ENCODE results near the gene PI4KA.
"Not testable (repeated sequence)": the region's sequence is repeated elsewhere in the genome, so short reads cannot be mapped to it uniquely, and the experiment has no call there.

The PI4KA gene

DNA sequence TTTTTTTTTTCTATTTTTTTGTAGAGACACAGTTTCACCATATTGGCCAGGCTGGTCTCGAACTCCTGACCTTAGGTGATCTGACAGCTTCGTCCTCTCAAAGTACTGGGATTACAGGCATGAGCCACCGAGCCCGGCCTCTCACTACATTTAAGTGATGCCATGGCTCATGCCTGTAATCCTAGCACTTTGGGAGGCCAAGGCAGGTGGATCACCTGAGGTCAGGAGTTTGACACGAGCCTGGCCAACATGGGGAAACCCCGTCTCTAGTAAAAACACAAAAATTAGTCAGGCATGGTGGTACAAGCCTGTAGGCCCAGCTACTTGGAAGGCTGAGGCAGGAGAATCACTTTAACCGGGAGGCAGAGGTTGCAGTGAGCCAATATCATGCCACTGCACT, 165.7 kb downstream of the PI4KA start:
- DNase-seq (ENCODE audit: low read depth, low spot score); H3K4me3 ChIP-seq (ENCODE audit: low read length): not testable (repeated sequence)

DNA sequence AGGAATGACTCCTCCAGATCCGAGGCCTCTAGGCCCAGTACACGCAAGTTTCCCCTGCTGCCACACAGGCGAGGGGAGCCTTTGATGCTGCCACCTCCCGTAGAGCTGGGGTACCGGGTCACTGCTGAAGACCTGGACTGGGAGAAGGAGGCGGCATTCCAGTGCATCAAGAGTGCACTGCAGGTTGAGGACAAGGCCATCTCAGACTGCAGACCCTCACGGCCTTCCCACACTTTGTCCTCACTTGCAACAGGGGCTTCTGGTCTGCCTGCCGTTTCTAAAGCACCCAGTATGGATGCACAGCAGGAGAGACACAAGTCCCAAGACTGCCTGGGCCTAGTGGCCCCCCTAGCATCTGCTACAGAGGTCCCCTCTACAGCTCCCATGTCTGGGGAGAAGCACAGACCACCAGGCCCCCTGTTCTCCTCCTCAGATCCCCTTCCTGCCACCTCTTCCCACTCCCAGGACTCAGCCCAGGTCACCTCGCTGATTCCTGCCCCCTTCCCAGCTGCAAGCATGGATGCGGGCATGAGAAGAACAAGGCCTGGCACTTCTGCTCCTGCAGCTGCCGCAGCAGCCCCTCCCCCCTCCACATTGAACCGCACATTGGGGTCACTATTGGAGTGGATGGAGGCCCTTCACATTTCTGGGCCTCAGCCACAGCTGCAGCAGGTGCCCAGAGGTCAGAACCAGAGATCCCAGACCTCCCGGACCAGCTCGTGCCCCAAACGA, 167.9 kb downstream of the PI4KA start:
- not testable (repeated sequence) for DNase-seq (ENCODE audit: low read depth, low spot score); H3K4me3 ChIP-seq (ENCODE audit: low read length)

DNA sequence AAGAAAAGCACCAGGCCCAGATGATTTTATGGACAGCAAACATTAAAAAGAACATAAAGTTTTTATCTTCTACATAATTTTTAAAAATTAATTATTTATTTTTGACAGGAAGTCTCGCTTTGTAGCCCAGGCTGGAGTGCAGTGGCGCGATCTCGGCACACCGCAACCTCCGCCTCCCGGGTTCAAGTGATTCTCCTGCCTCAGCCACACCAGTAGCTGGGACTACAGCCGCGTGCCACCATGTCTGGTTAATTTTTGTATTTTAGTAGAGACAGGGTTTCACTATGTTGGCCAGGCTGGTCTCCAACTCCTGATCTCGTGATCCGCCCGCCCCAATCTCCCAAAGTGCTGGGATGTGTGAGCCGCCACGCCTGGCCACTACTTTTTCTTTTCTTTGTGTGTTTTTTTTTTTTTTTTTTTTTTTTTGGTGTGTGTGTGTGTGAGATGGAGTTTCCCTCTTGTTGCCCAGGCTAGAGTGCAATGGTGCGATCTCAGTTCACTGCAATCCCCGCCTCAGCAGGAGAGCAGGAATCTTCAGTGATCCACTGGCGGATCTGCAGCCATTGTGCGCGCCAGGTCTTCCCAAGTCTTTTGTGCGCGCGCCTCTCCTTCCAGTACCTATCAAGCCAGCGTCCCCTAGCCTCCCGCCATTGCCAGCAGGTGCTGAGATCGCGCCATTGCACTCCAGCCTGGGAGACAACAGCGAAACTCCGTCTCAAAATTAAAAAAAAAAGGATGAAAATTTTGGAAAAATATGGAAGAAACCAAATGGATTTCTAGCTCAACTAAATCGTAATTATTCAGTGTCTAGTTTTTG, 171.0 kb downstream of the PI4KA start:
- not testable (repeated sequence) for DNase-seq (ENCODE audit: low read depth, low spot score)

DNA sequence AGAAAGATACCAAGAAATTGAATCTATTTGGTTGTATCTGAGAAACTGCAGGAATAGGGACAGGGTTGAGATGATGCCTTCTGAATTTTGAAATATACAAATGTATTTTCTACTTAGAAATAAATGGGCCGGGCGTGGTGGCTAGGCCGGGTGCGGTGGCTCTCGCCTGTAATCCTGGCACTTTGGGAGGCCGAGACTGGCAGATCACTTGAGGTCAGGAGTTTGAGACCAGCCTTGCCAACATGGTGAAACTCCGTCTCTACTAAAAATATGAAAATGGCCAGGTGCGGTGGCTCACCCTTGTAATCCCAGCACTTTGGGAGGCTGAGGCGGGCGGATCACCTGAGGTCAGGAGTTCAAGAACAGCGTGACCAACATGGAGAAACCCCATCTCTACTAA, 172.8 kb downstream of the PI4KA start:
- H3K4me3 ChIP-seq (ENCODE audit: low read length); DNase-seq (ENCODE audit: low read depth, low spot score): not testable (repeated sequence)

More for the DNA sequence above, 171.0 kb downstream of the PI4KA start:
- H3K4me3 ChIP-seq (ENCODE audit: low read length) = not testable (repeated sequence)

DNA sequence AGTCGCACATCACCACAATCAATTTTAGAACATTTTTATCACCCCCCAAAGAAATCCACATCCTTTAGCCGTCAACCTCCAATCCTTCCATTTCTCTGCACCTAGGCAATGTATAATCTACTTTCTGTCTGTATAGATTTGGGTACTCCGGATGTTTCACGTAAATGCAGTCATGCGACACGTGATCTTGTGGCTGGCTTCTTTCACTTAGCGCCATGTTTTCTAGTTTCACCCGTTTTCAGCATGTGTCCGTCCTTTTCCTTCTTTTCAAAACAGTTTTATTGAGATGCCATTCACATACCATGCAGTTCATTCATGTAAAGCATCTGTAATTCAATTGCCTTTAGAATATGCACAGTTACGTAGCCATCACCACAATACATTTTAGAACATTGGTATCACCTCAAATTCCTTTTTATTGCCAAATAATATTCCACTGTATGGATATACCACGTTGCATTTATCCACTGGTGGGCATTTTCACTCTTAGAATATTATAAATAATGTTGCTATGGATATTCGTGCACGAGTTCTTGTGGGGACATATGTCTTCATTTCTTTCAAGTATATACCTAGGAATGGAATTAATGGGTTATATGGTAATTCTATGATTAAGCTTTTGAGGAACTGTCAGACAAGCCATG, 179.7 kb downstream of the PI4KA start:
- DNase-seq (ENCODE audit: low read depth, low spot score); H3K4me3 ChIP-seq (ENCODE audit: low read length): not testable (repeated sequence)

DNA sequence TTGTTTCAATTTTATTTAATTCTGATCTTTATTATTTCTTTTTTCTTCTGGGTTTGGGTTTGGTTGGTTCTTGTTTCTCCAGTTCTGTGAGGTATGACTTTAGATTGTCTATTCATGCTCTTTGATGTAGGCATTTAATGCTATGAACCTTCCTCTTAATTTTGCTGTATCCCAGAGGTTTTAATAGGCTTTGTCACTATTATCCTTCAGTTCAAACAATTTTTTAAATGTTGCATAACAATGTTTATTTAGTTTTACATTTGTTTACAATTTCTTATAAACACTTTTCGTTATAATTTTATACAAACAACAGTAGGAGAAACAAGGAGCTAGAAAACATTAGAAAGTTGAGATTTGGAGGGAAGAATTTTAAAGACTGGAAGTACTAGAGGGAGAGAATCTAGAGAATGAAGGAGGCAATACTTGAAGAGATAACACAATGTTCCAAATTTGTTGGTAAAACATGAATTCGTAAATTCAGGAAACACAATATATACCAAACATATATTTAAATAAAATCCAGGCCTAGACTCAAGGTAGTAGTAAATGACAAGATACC, 180.8 kb downstream of the PI4KA start:
- DNase-seq (ENCODE audit: low read depth, low spot score) = no peak
- H3K4me3 ChIP-seq (ENCODE audit: low read length) = no peak overlapping the region

DNA sequence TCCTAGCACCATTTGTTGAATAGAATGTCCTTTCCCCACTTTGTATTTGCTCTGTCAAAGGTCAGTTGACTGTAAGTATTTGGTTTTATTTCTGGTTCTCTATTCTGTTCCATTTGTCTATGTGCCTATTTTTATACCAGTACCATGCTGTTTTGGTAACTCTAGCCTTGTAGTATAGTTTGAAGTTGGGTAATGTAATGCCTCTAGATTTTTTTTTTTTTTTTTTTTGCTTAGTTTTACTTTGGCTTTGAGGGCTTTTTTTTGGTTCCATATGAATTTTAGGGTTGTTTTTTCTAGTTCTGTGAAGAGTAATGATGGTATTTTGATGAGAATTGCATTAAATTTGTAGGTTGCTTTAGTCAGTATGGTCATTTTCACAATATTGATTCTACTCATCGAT, 183.0 kb downstream of the PI4KA start:
- H3K4me3 ChIP-seq (ENCODE audit: low read length); DNase-seq (ENCODE audit: low read depth, low spot score): not testable (repeated sequence)

DNA sequence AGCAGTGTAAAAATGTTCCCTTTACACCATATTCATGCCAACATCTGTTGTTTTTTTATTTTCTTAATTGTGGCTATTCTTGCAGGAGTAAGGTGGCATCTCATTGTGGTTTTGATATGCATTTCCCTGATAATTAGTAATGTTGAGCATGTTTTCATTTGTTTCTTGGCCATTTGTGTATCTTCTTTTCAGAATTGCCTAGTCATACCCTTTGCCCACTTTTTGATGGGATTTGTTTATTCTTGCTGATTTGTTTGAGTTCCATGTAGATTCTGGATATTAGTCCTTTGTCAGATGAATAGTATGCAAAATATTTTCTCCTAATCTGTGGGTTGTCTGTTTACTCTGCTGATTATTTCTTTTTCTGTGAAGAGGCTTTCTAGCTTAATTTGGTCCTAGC, 183.6 kb downstream of the PI4KA start:
- no peak overlapping the region for H3K4me3 ChIP-seq (ENCODE audit: low read length)
- no peak for DNase-seq (ENCODE audit: low read depth, low spot score)

DNA sequence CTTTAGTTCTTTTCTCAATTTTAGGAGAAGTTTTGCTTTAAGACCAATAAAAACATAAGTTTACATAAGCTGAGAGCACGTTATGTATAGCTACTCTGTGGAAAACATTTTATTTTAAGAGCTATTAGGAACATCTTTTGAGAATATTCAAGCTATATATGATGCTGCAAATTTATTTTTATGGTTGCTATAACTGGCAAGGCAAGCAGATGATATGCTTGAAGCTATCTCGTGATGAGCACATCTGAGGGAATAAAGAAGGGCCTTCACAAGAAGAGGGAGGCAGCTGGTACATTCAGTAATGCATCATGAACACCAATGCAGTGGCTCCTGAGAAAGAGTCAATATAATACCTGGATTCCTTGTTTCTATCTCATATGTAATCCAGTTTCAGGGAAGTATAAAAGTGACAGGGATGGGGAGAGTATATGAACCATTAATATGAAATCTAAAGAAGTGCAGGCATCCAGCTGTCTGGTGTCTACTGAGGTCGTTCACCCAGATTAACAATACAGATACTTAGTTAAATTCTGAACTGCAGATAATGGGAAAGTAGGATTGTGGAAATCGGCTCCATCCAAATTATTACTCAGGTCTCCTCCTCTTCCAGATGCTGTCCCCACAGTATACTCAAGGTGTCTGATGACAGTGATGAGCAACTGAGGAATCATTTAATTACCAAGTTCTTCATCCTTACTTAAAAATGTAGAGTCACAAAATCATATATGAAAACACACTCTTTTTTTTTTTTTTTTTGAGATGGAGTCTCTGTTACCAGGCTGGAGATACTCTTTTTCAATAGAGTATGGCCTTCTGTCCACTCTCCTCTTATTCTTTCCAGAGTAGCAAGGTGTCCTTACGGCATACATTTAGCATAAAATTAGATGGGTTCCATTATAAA, 185.1 kb downstream of the PI4KA start:
- DNase-seq (ENCODE audit: low read depth, low spot score) = no peak
- no peak overlapping the region for H3K4me3 ChIP-seq (ENCODE audit: low read length)

DNA sequence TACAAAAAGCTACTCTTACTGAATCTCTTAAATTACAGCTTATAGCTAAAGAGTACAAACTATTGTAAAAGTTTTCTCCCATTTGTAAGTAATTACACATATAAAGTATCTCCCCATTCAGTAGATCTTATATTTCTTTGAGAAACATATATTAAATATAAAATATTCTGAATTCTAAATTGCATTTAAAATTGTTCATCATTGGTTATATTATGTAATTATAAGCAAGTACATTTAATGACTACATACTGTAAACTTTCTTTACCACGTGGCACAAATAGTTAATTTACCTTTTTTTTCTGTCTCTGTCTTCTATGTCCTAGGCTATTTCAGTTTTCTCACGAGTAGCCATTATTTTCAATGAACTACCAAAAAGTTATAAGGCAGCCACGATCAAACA, 185.9 kb downstream of the PI4KA start:
- H3K4me3 ChIP-seq (ENCODE audit: low read length) = no peak overlapping the region
- DNase-seq (ENCODE audit: low read depth, low spot score) = no peak

DNA sequence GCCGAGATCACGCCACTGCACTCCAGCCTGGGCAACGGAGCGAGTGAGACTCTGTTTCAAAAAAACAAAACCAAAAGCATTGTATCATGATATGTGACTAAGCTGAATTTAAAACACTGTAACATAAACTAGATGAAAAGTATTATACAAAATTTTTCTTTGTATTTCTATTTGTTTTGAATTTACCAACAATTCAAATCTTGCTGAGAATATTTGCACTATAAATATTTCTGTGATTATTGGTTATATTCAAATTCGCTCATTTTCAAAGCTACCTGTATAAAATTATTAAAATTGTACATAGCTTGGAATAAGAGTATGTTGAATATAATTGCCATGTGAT, 186.6 kb downstream of the PI4KA start:
- no peak for DNase-seq (ENCODE audit: low read depth, low spot score)
- no peak overlapping the region for H3K4me3 ChIP-seq (ENCODE audit: low read length)

DNA sequence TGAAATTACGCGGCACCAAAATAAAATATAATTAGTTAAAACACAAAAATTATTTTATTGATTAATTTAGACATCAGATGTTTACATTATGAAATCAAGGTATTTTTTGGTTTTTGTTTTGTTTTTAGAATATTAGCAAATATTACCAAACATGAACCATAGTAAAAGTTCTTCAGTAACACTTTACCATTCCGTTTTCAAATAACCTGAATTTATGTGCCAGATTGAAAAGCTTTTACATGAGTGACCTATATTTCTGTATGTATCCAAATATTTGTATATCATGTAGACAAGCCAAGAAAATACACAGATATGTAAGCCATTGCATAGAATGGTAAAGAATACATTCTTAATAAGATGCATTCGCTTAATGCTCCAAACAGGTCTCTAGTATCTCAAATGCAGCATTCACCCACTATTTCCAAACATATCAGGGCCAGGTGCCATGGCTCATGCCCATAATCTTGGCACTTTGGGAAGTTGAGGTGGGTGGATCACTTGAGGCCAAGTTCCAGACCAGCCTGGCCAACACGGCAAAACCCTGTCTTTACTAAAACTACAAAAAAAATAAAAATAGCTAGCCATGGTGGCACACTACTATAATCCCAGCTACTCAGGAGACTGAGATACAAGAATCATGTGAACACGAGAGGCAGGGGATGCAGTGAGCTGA, 187.1 kb downstream of the PI4KA start:
- no peak for DNase-seq (ENCODE audit: low read depth, low spot score)
- no peak overlapping the region for H3K4me3 ChIP-seq (ENCODE audit: low read length)

DNA sequence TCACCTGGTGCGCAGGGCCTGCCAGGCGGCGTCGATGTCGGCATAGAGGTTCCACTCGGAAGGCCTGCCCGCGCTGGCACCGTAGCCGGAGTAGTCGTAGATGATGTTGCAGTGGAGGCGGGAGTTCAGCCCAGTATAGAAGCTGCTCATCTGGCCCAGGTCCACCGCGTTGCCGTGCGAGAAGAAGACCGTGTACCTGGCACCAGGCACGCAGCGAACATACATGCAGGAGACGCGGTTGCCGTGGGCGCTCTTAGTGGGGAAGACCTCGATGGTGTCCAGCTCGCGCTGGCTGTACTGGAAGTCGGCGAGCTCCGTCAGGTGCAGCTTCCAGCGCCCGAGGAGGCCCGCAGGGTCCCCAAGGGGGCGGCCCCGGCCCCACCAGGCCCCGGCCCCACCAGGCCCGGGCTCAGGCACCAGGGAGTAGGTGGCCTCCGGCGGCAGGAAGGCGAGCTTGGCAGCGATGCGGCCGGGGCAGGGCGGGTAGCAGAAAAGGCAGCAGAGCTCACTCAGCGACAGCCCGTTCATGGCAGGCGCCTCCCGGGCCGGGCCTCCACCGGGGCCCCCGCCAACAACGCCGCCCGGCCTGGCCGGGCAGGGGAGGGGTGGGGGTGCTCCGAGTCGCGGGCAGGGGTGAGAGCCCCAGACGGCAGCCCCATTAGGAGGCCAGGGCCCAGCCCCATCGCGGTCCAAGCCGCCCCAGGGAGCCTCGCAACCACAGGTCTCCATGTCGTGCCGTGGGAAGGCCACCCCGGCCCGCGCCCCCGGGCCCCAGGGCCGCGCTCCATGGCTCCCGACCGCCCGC, 188.0 kb downstream of the PI4KA start:
- not testable (repeated sequence) for DNase-seq (ENCODE audit: low read depth, low spot score); H3K4me3 ChIP-seq (ENCODE audit: low read length)

DNA sequence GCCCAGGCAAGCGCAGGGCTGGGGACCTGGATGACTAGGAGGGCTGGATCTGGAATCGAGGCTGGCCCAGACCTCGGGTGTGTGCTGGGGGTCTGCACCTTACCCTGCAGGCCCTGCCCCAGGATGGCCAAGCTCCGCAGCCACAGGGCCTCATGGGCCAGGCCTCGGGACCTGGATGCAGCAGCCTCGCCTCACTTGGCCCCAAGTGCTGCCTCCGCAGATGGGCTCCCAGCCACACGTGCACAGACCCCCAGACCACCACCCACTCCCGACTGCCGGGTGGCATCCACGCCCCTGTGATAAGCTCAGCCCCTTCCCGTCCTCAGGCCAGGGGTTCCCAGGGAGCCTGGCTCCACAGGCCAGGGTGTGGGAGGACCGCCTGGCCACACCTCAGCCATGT, 188.7 kb downstream of the PI4KA start:
- DNase-seq (ENCODE audit: low read depth, low spot score); H3K4me3 ChIP-seq (ENCODE audit: low read length): not testable (repeated sequence)

DNA sequence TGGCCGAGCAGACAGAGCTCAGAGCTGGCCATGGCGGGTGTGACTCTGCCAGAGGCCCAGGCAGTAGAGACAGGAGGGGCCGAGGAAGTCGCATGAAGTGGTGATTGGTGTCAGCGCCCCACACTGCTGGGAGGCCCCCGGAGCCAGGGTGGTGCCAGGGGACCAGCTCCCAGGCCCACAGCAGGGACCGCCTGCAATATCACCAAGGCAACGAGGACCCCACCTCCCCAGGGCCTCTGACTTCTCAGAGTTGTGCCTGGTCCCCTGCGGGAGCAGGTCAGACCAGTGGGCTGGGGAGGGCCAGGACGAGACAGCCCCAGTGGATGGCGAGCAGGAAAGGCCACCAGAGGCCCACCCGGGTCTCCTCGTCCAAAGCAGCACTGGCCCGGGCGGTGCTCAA, 189.1 kb downstream of the PI4KA start:
- H3K4me3 ChIP-seq (ENCODE audit: low read length); DNase-seq (ENCODE audit: low read depth, low spot score): not testable (repeated sequence)

DNA sequence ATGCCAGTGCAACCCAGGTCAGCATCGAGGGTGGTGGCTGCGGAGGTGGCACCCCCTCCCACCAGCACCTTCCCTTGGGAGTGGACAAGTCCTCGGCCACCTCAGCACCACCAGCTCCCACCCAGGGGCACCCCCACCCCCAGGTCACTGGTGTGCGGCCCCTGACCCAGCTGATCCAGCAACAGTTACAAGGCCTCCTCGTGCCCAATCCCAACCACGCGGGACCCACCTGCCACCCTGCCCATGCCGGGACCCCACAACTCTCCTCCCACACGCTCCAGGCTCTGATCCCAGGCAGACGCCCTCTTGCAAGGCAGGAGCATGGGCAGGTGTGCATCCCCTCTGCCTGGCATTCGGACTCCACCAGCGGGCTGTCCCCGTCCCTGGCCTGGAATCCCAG, 189.8 kb downstream of the PI4KA start:
- not testable (repeated sequence) for H3K4me3 ChIP-seq (ENCODE audit: low read length); DNase-seq (ENCODE audit: low read depth, low spot score)

DNA sequence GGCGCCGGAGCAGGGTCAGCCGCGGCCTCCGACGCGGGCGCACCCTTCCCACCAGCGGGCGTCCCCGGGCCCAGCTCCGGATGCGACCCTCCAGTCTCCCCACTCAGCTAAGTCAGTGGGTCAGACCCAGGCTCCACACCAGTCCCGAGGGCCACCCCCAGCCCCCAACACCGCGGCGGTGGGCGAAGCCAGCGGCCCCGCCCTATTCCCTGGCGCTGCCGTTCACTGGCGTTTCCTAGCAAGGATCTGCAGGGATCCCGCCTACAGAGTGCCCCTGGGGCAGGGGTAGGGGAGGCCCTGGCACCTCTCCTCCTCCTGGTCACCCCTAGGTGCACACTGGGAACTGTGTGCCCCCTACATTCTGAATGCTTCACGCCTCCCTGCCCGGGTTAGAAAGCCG, 190.4 kb downstream of the PI4KA start:
- not testable (repeated sequence) for DNase-seq (ENCODE audit: low read depth, low spot score); H3K4me3 ChIP-seq (ENCODE audit: low read length)

DNA sequence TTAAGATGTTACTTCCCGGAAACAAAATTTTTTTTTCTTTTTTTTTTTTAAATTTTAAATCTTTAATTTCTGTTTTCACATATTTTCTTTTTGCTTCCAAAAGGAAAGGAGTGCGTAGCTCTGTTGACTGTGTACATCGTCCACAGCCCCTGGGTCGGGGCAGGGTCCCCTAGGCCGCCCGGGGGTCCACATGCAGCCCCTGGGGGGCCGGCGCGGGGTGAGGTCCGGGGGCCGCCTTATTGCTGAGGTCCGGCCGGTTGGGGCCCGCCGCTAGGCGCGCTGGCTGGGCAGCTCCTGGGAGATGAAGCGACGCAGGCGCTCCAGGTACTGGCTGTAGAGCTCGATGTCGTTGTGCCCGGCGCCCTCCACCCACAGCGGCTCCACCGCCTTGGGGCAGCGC, 191.1 kb downstream of the PI4KA start:
- not testable (repeated sequence) for H3K4me3 ChIP-seq (ENCODE audit: low read length); DNase-seq (ENCODE audit: low read depth, low spot score)

Measured in Jurkat, Clone E6-1 (cell line).